ENCODE data around the gene OTOR. TPM values are rescaled to one million over a fixed set of nuclear protein-coding genes. Genes with fewer than 3 reads are reported as not detected.

Gene OTOR
- total RNA-seq, 3 donors from 2014 or later, result not detected

- Histone ChIP-seq H3K27ac (no peak overlapping the region), H3K36me3 (no peaks in the 10 kb centered on the region), H3K9me3 (no peaks in the 10 kb centered on the region), H3K27me3 (no peaks in the 10 kb centered on the region), H3K4me1 (no peaks in the 10 kb centered on the region), H3K4me3 (no peak overlapping the region)
- intact Hi-C loops (cut with DNase I; ENCODE audit: low total_unique reads), result no loop called here
- no peak for TF ChIP-seq CTCF (IDR thresholded peaks at IDR 0.05)
- no peak for TF ChIP-seq POLR2AphosphoS5 (IDR thresholded peaks at IDR 0.05)
- no peak for TF ChIP-seq POLR2A (IDR thresholded peaks at IDR 0.05)
- DNase-seq (ENCODE audit: low spot score in 2 of 2), result no peak
Observed at GRCh38 chr20:16713066-16713465, 35.1 kb upstream of the OTOR start.

DNA sequence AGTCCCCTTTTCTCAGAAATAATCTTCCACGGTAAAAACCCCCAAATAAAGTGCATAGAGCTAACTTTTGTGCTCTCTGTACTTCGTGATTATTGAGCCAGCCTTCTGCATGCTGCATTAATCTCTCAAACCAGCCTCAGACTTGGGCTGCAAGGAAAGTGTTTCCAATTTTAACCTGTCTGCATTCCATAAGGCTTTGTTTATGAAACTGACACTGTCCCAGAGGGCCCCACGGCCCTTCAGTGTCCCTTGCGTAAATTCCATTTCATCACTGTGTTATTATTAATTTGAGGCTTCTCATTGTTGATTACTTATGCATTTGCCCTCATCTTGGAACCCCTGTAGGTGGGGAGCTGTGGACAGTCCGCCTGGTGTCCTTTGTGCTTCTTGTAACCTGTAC, 33.9 kb upstream of the OTOR start:
- H3K27me3 ChIP-seq, result no peaks in the 10 kb centered on the region
- intact Hi-C loops (cut with DNase I; ENCODE audit: low total_unique reads), result no loop called here
- no peaks in the 10 kb centered on the region for H3K4me1 ChIP-seq
- no peak for TF ChIP-seq CTCF (IDR thresholded peaks at IDR 0.05)
- TF ChIP-seq POLR2A (IDR thresholded peaks at IDR 0.05), result no peak
- no peak for TF ChIP-seq POLR2AphosphoS5 (IDR thresholded peaks at IDR 0.05)
- H3K27ac ChIP-seq, result no peak overlapping the region
- no peak overlapping the region for H3K4me3 ChIP-seq
- DNase-seq (ENCODE audit: low spot score in 2 of 2), result no peak
- no peaks in the 10 kb centered on the region for H3K9me3 ChIP-seq
- H3K36me3 ChIP-seq, result no peaks in the 10 kb centered on the region

- H3K36me3 ChIP-seq, result no peaks in the 10 kb centered on the region
- intact Hi-C loops (cut with DNase I; ENCODE audit: low total_unique reads), result no loop called here
Observed at GRCh38 chr20:16714751-16715150, 33.4 kb upstream of the OTOR start.

DNA sequence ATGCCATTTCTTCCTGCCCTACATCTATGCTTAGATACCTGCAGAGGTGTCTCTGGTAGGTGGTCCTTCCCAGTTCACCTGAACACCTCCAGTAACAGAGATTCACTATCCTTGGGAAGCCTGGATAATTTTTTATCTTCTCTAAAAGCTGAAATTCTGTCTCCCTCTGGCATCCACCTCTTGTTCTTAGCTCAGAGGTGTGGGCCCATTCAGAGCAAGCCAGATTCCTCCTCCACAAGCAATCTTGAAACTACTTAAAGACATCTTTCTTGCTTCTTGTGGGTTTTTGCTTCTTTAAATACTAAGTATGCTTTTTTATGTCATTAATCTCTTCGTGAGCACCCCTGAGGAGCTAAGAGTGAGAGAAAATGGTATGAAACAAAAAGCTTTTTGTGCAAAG, 28.7 kb upstream of the OTOR start:
- no peak overlapping the region for H3K27ac ChIP-seq
- no peak overlapping the region for H3K4me3 ChIP-seq
- no peaks in the 10 kb centered on the region for H3K9me3 ChIP-seq
- H3K27me3 ChIP-seq, result peaks cover 0 to 3% of the 10 kb centered on the region in 2 donors
- no peaks in the 10 kb centered on the region for H3K4me1 ChIP-seq
- TF ChIP-seq CTCF (IDR thresholded peaks at IDR 0.05) (no peak), POLR2AphosphoS5 (IDR thresholded peaks at IDR 0.05) (no peak), POLR2A (IDR thresholded peaks at IDR 0.05) (no peak)
- no peak for DNase-seq (ENCODE audit: low spot score in 2 of 2)
- no peaks in the 10 kb centered on the region for H3K36me3 ChIP-seq
- intact Hi-C loops (cut with DNase I; ENCODE audit: low total_unique reads), result no loop called here

More at GRCh38 chr20:16714751-16715150, 33.4 kb upstream of the OTOR start:
- no peaks in the 10 kb centered on the region for H3K4me1 ChIP-seq
- H3K27ac ChIP-seq, result no peak overlapping the region
- H3K9me3 ChIP-seq, result no peaks in the 10 kb centered on the region
- no peak overlapping the region for H3K4me3 ChIP-seq
- TF ChIP-seq POLR2A (IDR thresholded peaks at IDR 0.05) (no peak), POLR2AphosphoS5 (IDR thresholded peaks at IDR 0.05) (no peak), CTCF (IDR thresholded peaks at IDR 0.05) (no peak)
- H3K27me3 ChIP-seq, result no peaks in the 10 kb centered on the region
- no peak for DNase-seq (ENCODE audit: low spot score in 2 of 2)

DNA sequence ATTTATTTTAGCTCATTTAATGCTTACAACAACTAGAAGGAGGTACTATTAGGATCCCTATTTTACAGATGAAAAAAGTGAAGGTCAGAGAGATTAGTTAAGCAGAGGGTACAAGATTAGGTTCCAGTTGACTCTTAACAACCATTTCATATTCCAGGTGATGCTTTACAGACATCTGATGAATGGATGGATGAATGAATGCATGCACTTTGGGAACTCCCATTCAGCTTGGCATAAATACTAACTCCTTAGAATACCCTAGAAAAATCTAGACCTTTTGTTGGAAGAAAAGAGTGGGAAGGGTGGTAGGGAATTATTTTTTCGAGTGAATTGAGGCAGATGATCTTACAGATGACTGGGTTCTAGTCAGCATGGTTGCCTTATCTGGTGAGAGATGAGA, 19.1 kb upstream of the OTOR start:
- DNase-seq (ENCODE audit: low spot score in 2 of 2), result no peak
- H3K4me3 ChIP-seq, result peak overlapping the region; percentile 84 to 100 (median 90)
- no peaks in the 10 kb centered on the region for H3K9me3 ChIP-seq
- no peaks in the 10 kb centered on the region for H3K36me3 ChIP-seq
- intact Hi-C loops (cut with DNase I; ENCODE audit: low total_unique reads), result no loop called here
- peak overlapping the region; percentile 89 to 92 for H3K27ac ChIP-seq
- no peaks in the 10 kb centered on the region for H3K4me1 ChIP-seq
- H3K27me3 ChIP-seq, result no peaks in the 10 kb centered on the region
- no peak for TF ChIP-seq POLR2AphosphoS5 (IDR thresholded peaks at IDR 0.05)
- TF ChIP-seq CTCF (IDR thresholded peaks at IDR 0.05), result no peak
- no peak for TF ChIP-seq POLR2A (IDR thresholded peaks at IDR 0.05)
